Activated CD4-positive, CD25-positive, alpha-beta regulatory T cell treated with anti-CD3 and anti-CD28 coated beads, Interleukin-2, amount 50 U/mL, for 72 hours (primary cell): ENCODE results near the gene FXR1.

ENCODE experiments used
- DNase-seq: peaks from one replicate; pipeline ENCODE4 v3.0.0; 2021

Gene FXR1

GRCh38 chr3:181009225-181009624 lies 96.8 kb downstream of the FXR1 start:
- DNase-seq = no peak

- no peak for DNase-seq
Observed at GRCh38 chr3:181017690-181018089, 105.2 kb downstream of the FXR1 start.

- no peak for DNase-seq
Observed at GRCh38 chr3:181025204-181025603, 112.7 kb downstream of the FXR1 start.

GRCh38 chr3:181030948-181031347 lies 118.5 kb downstream of the FXR1 start:
- no peak for DNase-seq
